ENCODE data around the gene PLPP4. TPM values are rescaled to one million over a fixed set of nuclear protein-coding genes. Genes with fewer than 3 reads are reported as not detected.

PLPP4 gene
- total and polyA plus RNA-seq, 2 of the 13 experiments (the other 11 are each of a cell fraction or from before 2014, with no cell fraction given): not detected

GRCh38 chr10:120514959-120515358 is 57.9 kb downstream of the PLPP4 start (continued):
- TF ChIP-seq BRF2 (CRISPR knock-in tag; IDR thresholded peaks at IDR 0.05) (no peak), SSRP1 (CRISPR knock-in tag; IDR thresholded peaks at IDR 0.05) (no peak), U2AF1 (optimal IDR thresholded peaks at IDR 0.05; ENCODE audit: low read depth, low read length) (no peak), CENPT (CRISPR knock-in tag; IDR thresholded peaks at IDR 0.05; ENCODE audit: low read depth) (no peak), ZNF543 (CRISPR knock-in tag; IDR thresholded peaks at IDR 0.05) (no peak), ZSCAN31 (CRISPR knock-in tag; IDR thresholded peaks at IDR 0.05; ENCODE audit: low read depth) (no peak), ZNF709 (CRISPR knock-in tag; IDR thresholded peaks at IDR 0.05) (no peak)

- no peaks in the 10 kb centered on the region for H3K36me3 ChIP-seq (replicated peaks in 1 of 2; ENCODE audit: control insufficient read depth in 1 of 2, insufficient read depth in 2 of 2, low read length in 2 of 2)
- no TSS peak for BruUV-seq (replicated peaks)
- intact Hi-C loops (cut with micrococcal nuclease; ENCODE audit: unreplicated experiment) (no loop called here), in situ Hi-C loops (cut with HindIII; ENCODE audit: extremely low pct_ligation_motif_present, low pct_unique_long_range_greater_than_20kb) (no loop called here)
- no peaks in the 10 kb centered on the region for H3K27me3 ChIP-seq (ENCODE audit: control insufficient read depth in 1 of 2, insufficient read depth in 2 of 2, low read length in 2 of 2)
- CTCF ChIA-PET (ENCODE audit: low intra/inter-chr PET ratio, low total read pairs): no interaction called here
- H2AFZ ChIP-seq (ENCODE audit: low read length): no peak overlapping the region
- DNase-seq (ENCODE audit: low spot score) (no peak), ATAC-seq (no peak), FAIRE-seq (no peak)
- no peaks in the 10 kb centered on the region for H4K20me1 ChIP-seq (ENCODE audit: insufficient read depth, low read length)
- H3K79me2 ChIP-seq (ENCODE audit: insufficient read depth, low read length): no peaks in the 10 kb centered on the region
- H3K27ac ChIP-seq (ENCODE audit: extremely low read length, insufficient read depth, low read length): no peak overlapping the region
- H3K4me1 ChIP-seq (ENCODE audit: insufficient read depth, low read length): no peaks in the 10 kb centered on the region
- H3K9ac ChIP-seq (ENCODE audit: insufficient read depth, low read depth, low read length): no peak overlapping the region
- WGBS (ENCODE audit: low lambda C conversion rate): 20% methylated on average over 2 of the region's 2 CpGs
- no peak overlapping the region for H3K4me3 ChIP-seq (replicated peaks in 1 of 3; ENCODE audit: insufficient read depth in 1 of 3, low read depth in 2 of 3, low read length in 3 of 3)
- no peak overlapping the region for H3K4me2 ChIP-seq (ENCODE audit: low read depth, low read length)
- no peaks in the 10 kb centered on the region for H3K9me3 ChIP-seq (ENCODE audit: low read length)
- POLR2A ChIA-PET: no interaction called here
- TF ChIP-seq NR3C1 (CRISPR knock-in tag; IDR thresholded peaks at IDR 0.05) (no peak), U2AF1 (optimal IDR thresholded peaks at IDR 0.05; ENCODE audit: low read depth, low read length) (no peak), KDM1A (CRISPR knock-in tag; IDR thresholded peaks at IDR 0.05) (no peak), MATR3 (CRISPR knock-in tag; IDR thresholded peaks at IDR 0.05) (no peak), PPARG (CRISPR knock-in tag; conservative IDR thresholded peaks at IDR 0.05) (no peak), ZNF512 (CRISPR knock-in tag; IDR thresholded peaks at IDR 0.05) (no peak), ZNF607 (CRISPR knock-in tag; IDR thresholded peaks at IDR 0.05; ENCODE audit: borderline replicate concordance) (no peak), ZNF205 (CRISPR knock-in tag; IDR thresholded peaks at IDR 0.05) (no peak), KAT8 (CRISPR knock-in tag; IDR thresholded peaks at IDR 0.05) (no peak), ZSCAN30 (CRISPR knock-in tag; IDR thresholded peaks at IDR 0.05) (no peak), KLF13 (CRISPR knock-in tag; IDR thresholded peaks at IDR 0.05) (no peak), SMARCC2 (IDR thresholded peaks at IDR 0.05) (no peak), ZBTB2 (CRISPR knock-in tag; IDR thresholded peaks at IDR 0.05; ENCODE audit: low read depth) (no peak), THAP7 (CRISPR knock-in tag; IDR thresholded peaks at IDR 0.05) (no peak), SSRP1 (CRISPR knock-in tag; IDR thresholded peaks at IDR 0.05) (no peak), MIER3 (CRISPR knock-in tag; IDR thresholded peaks at IDR 0.05; ENCODE audit: borderline replicate concordance) (no peak), ZNF709 (CRISPR knock-in tag; IDR thresholded peaks at IDR 0.05) (no peak), ELF1 (CRISPR knock-in tag; IDR thresholded peaks at IDR 0.05) (no peak)
Measured at GRCh38 chr10:120515741-120516140, 58.7 kb downstream of the PLPP4 start.

Measured in HepG2 (cell line).